ENCODE results near the gene EPS8L1.

EPS8L1 gene

GRCh38 chr19:55080121-55080967, 4.7 kb downstream of the EPS8L1 start:
- DNase-seq (ENCODE audit: low read depth), result peak; percentile 29

- peak; percentile 75 for DNase-seq (ENCODE audit: low read depth)
These were observed 5.5 kb downstream of the EPS8L1 start for GRCh38 chr19:55080968-55081769.

GRCh38 chr19:55081770-55082019, 6.0 kb downstream of the EPS8L1 start:
- DNase-seq (ENCODE audit: low read depth), result no peak

GRCh38 chr19:55082020-55082851, 6.6 kb downstream of the EPS8L1 start:
- no peak for DNase-seq (ENCODE audit: low read depth)

GRCh38 chr19:55083004-55083850, 7.6 kb downstream of the EPS8L1 start:
- no peak for DNase-seq (ENCODE audit: low read depth)

GRCh38 chr19:55084416-55084815, 8.7 kb downstream of the EPS8L1 start:
- no peak for DNase-seq (ENCODE audit: low read depth)

- no peak for DNase-seq (ENCODE audit: low read depth)
These were observed 10.4 kb downstream of the EPS8L1 start for GRCh38 chr19:55085923-55086715.

- DNase-seq (ENCODE audit: low read depth), result peak; percentile 37
These were observed 11.3 kb downstream of the EPS8L1 start for GRCh38 chr19:55086730-55087541.

- no peak for DNase-seq (ENCODE audit: low read depth)
These were observed 11.9 kb downstream of the EPS8L1 start for GRCh38 chr19:55087542-55087901.

- no peak for DNase-seq (ENCODE audit: low read depth)
These were observed 12.4 kb downstream of the EPS8L1 start for GRCh38 chr19:55088021-55088451.

- DNase-seq (ENCODE audit: low read depth), result peak; percentile 77
These were observed 13.1 kb downstream of the EPS8L1 start for GRCh38 chr19:55088543-55089341.

- no peak for DNase-seq (ENCODE audit: low read depth)
These were observed 13.8 kb downstream of the EPS8L1 start for GRCh38 chr19:55089342-55089944.

- no peak for DNase-seq (ENCODE audit: low read depth)
These were observed 14.9 kb downstream of the EPS8L1 start for GRCh38 chr19:55090564-55090963.

- DNase-seq (ENCODE audit: low read depth), result no peak
These were observed 15.6 kb downstream of the EPS8L1 start for GRCh38 chr19:55091126-55091910.

- DNase-seq (ENCODE audit: low read depth), result no peak
These were observed 16.3 kb downstream of the EPS8L1 start for GRCh38 chr19:55091955-55092354.

GRCh38 chr19:55092423-55093318, 17.0 kb downstream of the EPS8L1 start:
- no peak for DNase-seq (ENCODE audit: low read depth)
